A549 (cell line): ENCODE measurements around the gene ZNF670. TPM values are rescaled to one million over a fixed set of nuclear protein-coding genes. Genes with fewer than 3 reads are reported as not detected.

Source experiments
- ATAC-seq, 2 experiments: fragments of 200-7000 bp in 1 of 2; fragments of >200 bp in 1 of 2; cut with Nextera tagmentation in 1 of 2; cut with Tn5 transposase in 1 of 2; 3 replicates each; pipeline versions ENCODE4 v1.8.0 to v1.9.1; 2018 to 2020; ENCODE audit warnings: mild to moderate bottlenecking in 1 of 2, moderate library complexity in 1 of 2
- CTCF ChIA-PET: fragments of 300-600 bp; sonication (Branson Sonifier 250); formaldehyde crosslinking; extraction: SDS; loops from one replicate; lab custom pipeline; 2021; ENCODE audit warnings: antibody characterized with exemption, inconsistent platforms; lab: Yijun Ruan, JAX
- POLR2A ChIA-PET: fragments of 350-600 bp; formaldehyde crosslinking; extraction: SDS; loops from one replicate; lab custom pipeline; 2021; ENCODE audit warnings: antibody characterized with exemption, inconsistent platforms; lab: Yijun Ruan, JAX
- DNase-seq, 2 experiments: peaks; one replicate each; pipeline versions ENCODE4 v3.0.0 to v3.0.0-alpha.2; 2011 to 2016; ENCODE audit warnings: low read depth in 1 of 2, low spot score in 1 of 2
- FAIRE-seq: peaks from 2 replicates; lab custom pipeline; 2011; peaks lifted over from hg19 to GRCh38; lab: Jason Lieb, UNC
- H3K27ac ChIP-seq, 2 experiments: fragments of >200 bp; sonication (Bioruptor Twin); formaldehyde crosslinking; 3 replicates each; pipeline ENCODE4 v1.5.1; 2016 to 2017
- H3K4me1 ChIP-seq: fragments of >200 bp; sonication (Bioruptor Twin); formaldehyde crosslinking; 3 replicates; pipeline ENCODE4 v1.6.1; 2016
- H3K4me2 ChIP-seq: fragments of >200 bp; sonication (Bioruptor Twin); formaldehyde crosslinking; 3 replicates; pipeline ENCODE4 v1.6.1; 2016
- H3K4me3 ChIP-seq: fragments of >200 bp; sonication (Bioruptor Twin); formaldehyde crosslinking; 3 replicates; pipeline ENCODE4 v1.5.1; 2016
- H3K9me3 ChIP-seq: fragments of >200 bp; sonication (Bioruptor Twin); formaldehyde crosslinking; 3 replicates; pipeline ENCODE4 v1.6.1; 2016
- BHLHE40 ChIP-seq: IDR thresholded peaks from 2 replicates; pipeline ENCODE4 v1.6.1; 2012; ENCODE audit warnings: low read depth, low read length, inconsistent platforms
- EHF ChIP-seq: fragments of 250-450 bp; sonication (Bioruptor Pico); IDR thresholded peaks from 2 replicates; pipeline ENCODE4 v1.5.0; 2020; ENCODE audit warnings: mild to moderate bottlenecking
- EHMT2 ChIP-seq: fragments of 200-600 bp; sonication (generic); IDR thresholded peaks from 2 replicates; pipeline ENCODE4 v1.6.1; 2016; ENCODE audit warnings: antibody characterized with exemption, low read depth, mild to moderate bottlenecking, moderate library complexity
- EP300 ChIP-seq, 2 experiments: fragments of >200 bp; sonication (Bioruptor Twin); formaldehyde crosslinking; IDR thresholded peaks; 2 replicates in 1 of 2; 3 replicates in 1 of 2; pipeline ENCODE4 v1.6.1; 2016 to 2017
- FOSL2 ChIP-seq, 2 experiments: fragments of 450-650 bp in 1 of 2; fragments of >200 bp in 1 of 2; sonication (Bioruptor Twin) in 1 of 2; formaldehyde crosslinking; IDR thresholded peaks; 2 replicates each; pipeline versions ENCODE4 v1.5.0 to v1.6.1; 2016 to 2020; ENCODE audit warnings: mild to moderate bottlenecking in 1 of 2, moderate library complexity in 1 of 2
- GATA3 ChIP-seq: IDR thresholded peaks from 2 replicates; pipeline ENCODE4 v1.6.1; 2012; ENCODE audit warnings: borderline replicate concordance
- HEYL ChIP-seq: fragments of 250-450 bp; sonication (Bioruptor Pico); IDR thresholded peaks from 2 replicates; pipeline ENCODE4 v1.8.0; 2021; ENCODE audit warnings: mild to moderate bottlenecking, moderate library complexity
- HOXA7 ChIP-seq: fragments of 250-450 bp; sonication (Bioruptor Pico); IDR thresholded peaks from 2 replicates; pipeline ENCODE4 v1.5.0; 2020; ENCODE audit warnings: mild to moderate bottlenecking, moderate library complexity
- HOXB5 ChIP-seq: fragments of 250-450 bp; sonication (Bioruptor Pico); IDR thresholded peaks from 2 replicates; pipeline ENCODE4 v1.5.0; 2020; ENCODE audit warnings: mild to moderate bottlenecking, moderate library complexity
- JUN ChIP-seq, 2 experiments: fragments of >200 bp; sonication (Bioruptor Twin); formaldehyde crosslinking; IDR thresholded peaks; 2 replicates in 1 of 2; 3 replicates in 1 of 2; pipeline ENCODE4 v1.6.1; 2016 to 2017
- MAZ ChIP-seq: fragments of 150-350 bp; IDR thresholded peaks from 2 replicates; pipeline ENCODE4 v1.6.1; 2014; ENCODE audit warnings: antibody characterized with exemption, low read depth, low read length, borderline replicate concordance
- MYC ChIP-seq: IDR thresholded peaks from 2 replicates; pipeline ENCODE4 v1.6.1; 2012; ENCODE audit warnings: mild to moderate bottlenecking, inconsistent platforms, low read length, improper control_type of control experiment, borderline replicate concordance
- NR3C1 ChIP-seq: fragments of >200 bp; sonication (Bioruptor Twin); formaldehyde crosslinking; IDR thresholded peaks from 3 replicates; pipeline ENCODE4 v1.6.1; 2017
- POLR2A ChIP-seq: IDR thresholded peaks from 2 replicates; pipeline ENCODE4 v1.6.1; 2012; ENCODE audit warnings: mild to moderate bottlenecking, low read length
- POLR2AphosphoS2 ChIP-seq: conservative IDR thresholded peaks from 2 replicates; pipeline ENCODE4 v1.6.1; 2012; ENCODE audit warnings: low read length, improper control_type of control experiment, inconsistent platforms
- SMC3 ChIP-seq: fragments of >200 bp; sonication (Bioruptor Twin); formaldehyde crosslinking; IDR thresholded peaks from 3 replicates; pipeline ENCODE4 v1.6.1; 2018; ENCODE audit warnings: inconsistent platforms
- SREBF2 ChIP-seq: fragments of 450-650 bp; IDR thresholded peaks from 2 replicates; pipeline ENCODE4 v1.6.1; 2014; ENCODE audit warnings: mild to moderate bottlenecking, moderate library complexity
- TP53 ChIP-seq: fragments of 250-450 bp; sonication (Bioruptor Pico); IDR thresholded peaks from 2 replicates; pipeline ENCODE4 v1.5.0; 2021; ENCODE audit warnings: mild to moderate bottlenecking, moderate library complexity
- ZC3H11A ChIP-seq: fragments of 450-650 bp; IDR thresholded peaks from 2 replicates; pipeline ENCODE4 v1.6.1; 2014; ENCODE audit warnings: antibody characterized with exemption, mild to moderate bottlenecking
- ZNF302 ChIP-seq: fragments of 250-450 bp; sonication (Bioruptor Pico); IDR thresholded peaks from 2 replicates; pipeline ENCODE4 v1.9.0; 2021; ENCODE audit warnings: inconsistent platforms, mild to moderate bottlenecking, moderate library complexity
- ZSCAN20 ChIP-seq: fragments of 250-450 bp; sonication (Bioruptor Pico); IDR thresholded peaks from 2 replicates; pipeline ENCODE4 v1.8.0; 2022; ENCODE audit warnings: mild to moderate bottlenecking, moderate library complexity
- whole genome bisulfite sequencing: methylation state at CpG from one replicate; pipeline ENCODE4 v1.1.6; 2017; ENCODE audit errors: missing lambda C conversion rate; 5-methylcytosine and 5-hydroxymethylcytosine counted together
- polyA plus RNA-seq, 4 experiments: library from polyadenylated mRNA; depleted of rRNA in 3 of 4; stranded (reverse); fragments of >200 nt; fragmentation: RNase III in 1 of 4; extraction: RNeasy Plus Mini Kit Qiagen cat#74134 plus additional on column Dnase treatment in 1 of 4; gene quantifications; 2 replicates in 3 of 4; 3 replicates in 1 of 4; pipeline ENCODE4 v1.2.3, GENCODE V29; 2011 to 2017
- TF ChIP-seq, protein P1 (sequence below): fragments of 250-450 bp; sonication (Bioruptor Pico); IDR thresholded peaks from 2 replicates; pipeline ENCODE4 v1.5.0; 2020; ENCODE audit warnings: low read depth, mild to moderate bottlenecking, moderate library complexity
- TF ChIP-seq, protein P2 (sequence below): fragments of >200 bp; sonication (Bioruptor Twin); formaldehyde crosslinking; IDR thresholded peaks from 2 replicates; pipeline ENCODE4 v1.6.1; 2016

Gene ZNF670
- polyA plus RNA-seq, 2 of the 4 experiments (the other 2 are of a cell fraction): 2.9 to 4.3 TPM

DNA sequence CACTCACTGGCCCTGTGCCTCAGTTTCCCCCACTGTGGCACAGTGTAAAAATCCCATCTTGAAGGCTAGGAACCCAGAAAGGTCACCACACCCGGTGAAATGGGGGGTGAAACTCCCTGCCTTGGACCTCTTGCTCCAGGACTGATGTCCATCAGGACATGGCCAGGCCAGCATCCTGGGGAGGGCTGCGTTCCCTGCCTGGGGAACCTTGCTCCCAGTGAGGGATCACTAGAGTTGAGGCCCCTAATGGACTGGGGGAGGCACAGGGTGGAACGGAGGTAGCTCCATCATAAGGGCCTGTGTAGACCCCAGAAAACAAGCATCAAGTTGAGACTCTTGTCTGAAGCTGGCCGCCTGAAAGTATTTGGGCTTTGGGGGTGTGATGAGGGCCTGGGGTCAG is 10.4 kb upstream of the ZNF670 start:
- Histone ChIP-seq H3K4me2 (no peak overlapping the region), H3K9me3 (peaks cover 31% of the 10 kb centered on the region), H3K4me1 (no peaks in the 10 kb centered on the region), H3K27ac (no peak overlapping the region), H3K4me3 (no peak overlapping the region)
- 15% methylated on average over 4 of the region's 4 CpGs for WGBS
- CTCF ChIA-PET: no interaction called here
- ATAC-seq: no peak
- TF ChIP-seq BHLHE40: no peak
- TF ChIP-seq ZSCAN20 (CRISPR knock-in tag): no peak
- TF ChIP-seq MYC: no peak
- no peak for TF ChIP-seq ZC3H11A
- no peak for TF ChIP-seq HEYL (CRISPR knock-in tag)
- TF ChIP-seq, protein P1, sequence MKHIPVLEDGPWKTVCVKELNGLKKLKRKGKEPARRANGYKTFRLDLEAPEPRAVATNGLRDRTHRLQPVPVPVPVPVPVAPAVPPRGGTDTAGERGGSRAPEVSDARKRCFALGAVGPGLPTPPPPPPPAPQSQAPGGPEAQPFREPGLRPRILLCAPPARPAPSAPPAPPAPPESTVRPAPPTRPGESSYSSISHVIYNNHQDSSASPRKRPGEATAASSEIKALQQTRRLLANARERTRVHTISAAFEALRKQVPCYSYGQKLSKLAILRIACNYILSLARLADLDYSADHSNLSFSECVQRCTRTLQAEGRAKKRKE (CRISPR knock-in tag): no peak
- no peak for TF ChIP-seq HOXA7
- no peak for TF ChIP-seq NR3C1
- no peak for TF ChIP-seq JUN (IDR thresholded peaks at IDR 0.05)
- no peak for TF ChIP-seq MAZ
- no peak for TF ChIP-seq POLR2A
- DNase-seq: no peak
- FAIRE-seq: no peak
- POLR2A ChIA-PET: no interaction called here

DNA sequence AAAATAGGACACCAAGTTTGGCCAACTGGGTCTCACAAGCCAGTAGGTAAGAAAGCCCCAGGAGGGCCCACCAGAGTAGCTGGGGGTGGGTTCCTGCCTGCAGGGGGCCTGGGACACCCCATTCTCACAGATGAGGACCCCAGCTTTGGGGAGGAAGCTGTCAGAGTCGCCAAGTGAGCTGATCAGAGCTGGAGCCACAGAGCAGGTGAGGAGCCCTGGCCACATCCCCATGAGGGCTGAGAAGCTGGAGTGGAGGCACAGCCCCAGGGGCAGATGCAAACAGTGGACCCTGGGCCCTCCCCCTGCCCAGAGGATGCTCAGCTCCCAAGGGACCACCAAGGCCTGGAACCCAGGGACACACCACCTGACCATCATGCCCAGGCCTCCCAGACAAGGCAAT is 8.6 kb upstream of the ZNF670 start:
- ATAC-seq (no peak), DNase-seq (no peak), FAIRE-seq (no peak)
- no peak overlapping the region for H3K4me2 ChIP-seq
- WGBS: 0% methylated on average over 1 of the region's 1 CpG
- peaks cover 32% of the 10 kb centered on the region for H3K9me3 ChIP-seq
- ChIA-PET CTCF (no interaction called here), POLR2A (interaction anchor here (1.4 kb wide), 1 partner anchor 9 kb away, joined by 4 read pairs; the partner anchor contains the start of gene ZNF670)
- no peak for TF ChIP-seq SREBF2
- no peak for TF ChIP-seq ZSCAN20 (CRISPR knock-in tag)
- TF ChIP-seq ZNF302 (CRISPR knock-in tag): no peak
- no peak for TF ChIP-seq EHF (CRISPR knock-in tag)
- TF ChIP-seq JUN (IDR thresholded peaks at IDR 0.05): no peak
- no peak for TF ChIP-seq HOXB5 (CRISPR knock-in tag)
- no peak for TF ChIP-seq EHMT2
- no peak for TF ChIP-seq ZC3H11A
- no peak for TF ChIP-seq EP300 (IDR thresholded peaks at IDR 0.05)
- TF ChIP-seq MAZ: no peak
- TF ChIP-seq, protein P2, sequence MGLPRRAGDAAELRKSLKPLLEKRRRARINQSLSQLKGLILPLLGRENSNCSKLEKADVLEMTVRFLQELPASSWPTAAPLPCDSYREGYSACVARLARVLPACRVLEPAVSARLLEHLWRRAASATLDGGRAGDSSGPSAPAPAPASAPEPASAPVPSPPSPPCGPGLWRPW: no peak
- TF ChIP-seq MYC: no peak
- TF ChIP-seq TP53 (CRISPR knock-in tag): no peak
- H3K27ac ChIP-seq: no peak overlapping the region
- H3K4me1 ChIP-seq: no peaks in the 10 kb centered on the region
- no peak overlapping the region for H3K4me3 ChIP-seq

DNA sequence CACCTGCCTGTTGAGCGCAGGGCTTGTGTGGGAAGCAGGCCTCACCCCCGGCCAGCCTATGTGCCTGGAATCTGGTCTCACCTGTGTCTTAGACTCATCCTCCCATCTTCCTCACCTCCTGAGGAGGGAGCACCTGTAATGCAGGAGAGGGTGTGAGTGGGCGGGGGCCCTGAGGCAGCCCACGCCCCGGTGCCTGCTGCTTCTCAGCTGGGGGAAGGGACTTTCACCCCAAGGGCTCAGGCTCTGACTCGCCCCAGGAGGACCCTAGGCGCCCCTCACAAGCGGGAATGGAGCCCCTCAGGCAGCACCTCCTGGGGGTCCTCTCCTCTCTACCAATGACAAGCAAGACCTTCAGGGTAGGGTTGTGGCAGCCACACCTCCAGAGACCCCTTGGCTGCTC is 6.7 kb upstream of the ZNF670 start:
- TF ChIP-seq MYC: no peak
- TF ChIP-seq MAZ: no peak
- Histone ChIP-seq H3K4me2 (no peak overlapping the region), H3K9me3 (peaks cover 38% of the 10 kb centered on the region), H3K27ac (no peak overlapping the region), H3K4me1 (no peaks in the 10 kb centered on the region), H3K4me3 (no peak overlapping the region)
- 51% methylated on average over 6 of the region's 8 CpGs for WGBS
- ChIA-PET POLR2A (no interaction called here), CTCF (no interaction called here)
- ATAC-seq: no peak
- DNase-seq: no peak
- FAIRE-seq: no peak

DNA sequence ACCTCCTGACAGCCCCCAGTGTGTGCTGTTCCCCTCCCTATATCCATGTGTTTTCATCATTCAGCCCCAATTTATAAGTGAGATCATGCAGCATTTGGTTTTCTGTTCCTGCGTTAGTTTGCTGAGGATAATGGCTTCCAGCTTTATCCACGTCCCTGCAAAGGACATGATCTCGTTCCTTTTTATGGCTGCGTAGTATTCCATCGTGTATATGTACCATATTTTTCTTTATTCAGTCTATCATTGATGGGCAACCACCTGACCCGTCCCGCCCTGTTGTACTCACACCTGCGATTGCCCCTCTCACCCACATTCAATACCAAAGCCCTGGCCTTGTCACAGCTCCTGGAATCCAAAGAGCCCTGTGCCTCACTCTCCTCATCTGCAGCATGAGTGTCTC is 6.2 kb upstream of the ZNF670 start:
- no peak for DNase-seq
- WGBS: 29% methylated on average over 8 of the region's 8 CpGs
- Histone ChIP-seq H3K27ac (no peak overlapping the region), H3K4me3 (no peak overlapping the region), H3K4me1 (no peaks in the 10 kb centered on the region), H3K4me2 (no peak overlapping the region), H3K9me3 (peaks cover 43% of the 10 kb centered on the region)
- ChIA-PET CTCF (no interaction called here), POLR2A (no interaction called here)
- no peak for FAIRE-seq
- TF ChIP-seq TP53 (CRISPR knock-in tag) (no peak), SMC3 (no peak), MYC (no peak), GATA3 (no peak), POLR2AphosphoS2 (no peak), FOSL2 (IDR thresholded peaks at IDR 0.05) (no peak), FOSL2 (CRISPR knock-in tag; IDR thresholded peaks at IDR 0.05) (no peak)
- TF ChIP-seq, all 56 proteins: peak for 0
- no peak for ATAC-seq
